GM10266 (cell line): ENCODE results near the gene FAM171A2.

Source experiments
- DNase-seq: peaks from one replicate; pipeline ENCODE4 v3.0.0; 2012; ENCODE audit errors: extremely low spot score
- CTCF ChIP-seq: IDR thresholded peaks from 2 replicates; pipeline ENCODE4 v1.5.1; 2012; ENCODE audit warnings: mild to moderate bottlenecking, low read depth; ENCODE audit not compliant: control insufficient read depth, insufficient read depth; ENCODE audit errors: missing control alignments

FAM171A2 gene

GRCh38 chr17:44363613-44364159 is at the start of gene FAM171A2:
Gene FAM171A2, minus strand, starts transcription at chr17:44363853. Its CDS starts 139 bp downstream, at chr17:44363714.
- TF ChIP-seq CTCF: peak; percentile 86

GRCh38 chr17:44409309-44410028 is 45.8 kb upstream of the FAM171A2 start:
- TF ChIP-seq CTCF: no peak
- DNase-seq: no peak

More at GRCh38 chr17:44363613-44364159, at the start of gene FAM171A2:
- DNase-seq: peak; percentile 94

- no peak for TF ChIP-seq CTCF
- peak; percentile 40 for DNase-seq
These were observed 45.1 kb upstream of the FAM171A2 start for GRCh38 chr17:44408786-44409185.

- no peak for TF ChIP-seq CTCF
- peak; percentile 30 for DNase-seq
These were observed 39.0 kb upstream of the FAM171A2 start for GRCh38 chr17:44402564-44403172.

GRCh38 chr17:44400226-44400847 is 36.7 kb upstream of the FAM171A2 start:
- peak; percentile 55 for TF ChIP-seq CTCF
- DNase-seq: peak; percentile 32

- TF ChIP-seq CTCF: no peak
- no peak for DNase-seq
These were observed 35.3 kb upstream of the FAM171A2 start for GRCh38 chr17:44398692-44399691.
